HG03342 (cell line): ENCODE data around the gene SSU72.
"Not testable (repeated sequence)": the region's sequence is repeated elsewhere in the genome, so short reads cannot be mapped to it uniquely, and the experiment has no call there.

Experiments used
- ATAC-seq: cut with Tn5 transposase; IDR thresholded peaks from one replicate; pipeline ENCODE4 v1.9.1; 2021; ENCODE audit warnings: mild to moderate bottlenecking, moderate library complexity; ENCODE audit not compliant: unreplicated experiment

The SSU72 gene

GRCh38 chr1:1561801-1562470 is 12.7 kb downstream of the SSU72 start:
- ATAC-seq = no peak

GRCh38 chr1:1560178-1560577 is 14.5 kb downstream of the SSU72 start:
- ATAC-seq = no peak

- ATAC-seq = no peak
These were observed 15.6 kb downstream of the SSU72 start for GRCh38 chr1:1559066-1559465.

GRCh38 chr1:1558591-1558990 is 16.1 kb downstream of the SSU72 start:
- ATAC-seq = no peak

GRCh38 chr1:1557688-1558087 is 17.0 kb downstream of the SSU72 start:
- ATAC-seq = not testable (repeated sequence)

- not testable (repeated sequence) for ATAC-seq
These were observed 17.7 kb downstream of the SSU72 start for GRCh38 chr1:1556961-1557360.

- ATAC-seq = no peak
These were observed 18.2 kb downstream of the SSU72 start for GRCh38 chr1:1556505-1556904.

- ATAC-seq = no peak
These were observed 19.4 kb downstream of the SSU72 start for GRCh38 chr1:1554926-1555915.

GRCh38 chr1:1554550-1554925 is 20.1 kb downstream of the SSU72 start:
- no peak for ATAC-seq

- no peak for ATAC-seq
These were observed 20.7 kb downstream of the SSU72 start for GRCh38 chr1:1553821-1554494.

- no peak for ATAC-seq
These were observed 22.4 kb downstream of the SSU72 start for GRCh38 chr1:1552263-1552639.

- ATAC-seq = no peak
These were observed 23.0 kb downstream of the SSU72 start for GRCh38 chr1:1551524-1552262.

- no peak for ATAC-seq
These were observed 23.9 kb downstream of the SSU72 start for GRCh38 chr1:1550591-1551432.

- no peak for ATAC-seq
These were observed 24.6 kb downstream of the SSU72 start for GRCh38 chr1:1550087-1550486.

- ATAC-seq = no peak
These were observed 26.1 kb downstream of the SSU72 start for GRCh38 chr1:1548591-1548990.

GRCh38 chr1:1547476-1547875 is 27.2 kb downstream of the SSU72 start:
- ATAC-seq = no peak

GRCh38 chr1:1547011-1547410 is 27.7 kb downstream of the SSU72 start:
- no peak for ATAC-seq

GRCh38 chr1:1545946-1546737 is 28.5 kb downstream of the SSU72 start:
- no peak for ATAC-seq

- ATAC-seq = no peak
These were observed 30.1 kb downstream of the SSU72 start for GRCh38 chr1:1544544-1544943.
